ENCODE measurements around the gene ARHGAP15.

Gene ARHGAP15

DNA sequence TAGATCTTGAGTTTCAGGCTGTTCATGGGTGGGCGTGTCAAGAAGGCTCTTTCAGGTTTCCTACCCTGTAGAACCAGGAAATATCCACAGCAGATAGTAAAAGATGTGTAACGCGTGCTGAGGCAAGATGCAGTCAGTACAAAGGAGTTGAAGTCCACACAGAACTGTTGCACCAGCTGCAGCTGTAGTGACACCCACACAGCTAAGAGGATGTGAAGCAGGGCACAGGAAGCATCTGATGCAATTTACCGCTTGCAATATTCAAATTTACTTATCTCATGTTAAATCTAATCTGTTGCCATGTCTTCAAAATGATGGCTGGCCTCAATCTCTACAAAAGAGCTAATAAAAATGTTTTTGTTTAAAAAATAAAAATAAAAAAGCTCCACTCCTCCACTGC is 132.8 kb downstream of the ARHGAP15 start:
- DNase-seq (ENCODE audit: low read depth, low spot score), result no peak

DNA sequence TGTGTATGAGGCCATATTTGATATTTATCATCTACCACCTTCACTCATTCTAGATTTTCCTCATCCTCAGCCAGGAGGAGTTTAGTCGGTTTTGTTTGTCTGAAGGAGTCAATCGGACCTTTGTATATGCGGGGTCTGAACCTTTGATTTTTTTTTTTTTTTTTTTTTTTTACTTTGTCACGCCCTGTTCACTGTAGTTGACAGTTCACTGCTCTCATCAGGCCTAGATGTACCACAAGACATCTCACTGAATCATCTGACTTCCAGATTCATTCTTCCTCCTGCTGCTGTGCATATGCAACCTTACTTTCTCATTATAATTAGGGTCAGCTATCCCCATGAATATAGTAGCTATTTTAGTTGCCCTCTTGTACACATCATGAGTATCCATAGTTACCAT is 133.2 kb downstream of the ARHGAP15 start:
- no peak for DNase-seq (ENCODE audit: low read depth, low spot score)

DNA sequence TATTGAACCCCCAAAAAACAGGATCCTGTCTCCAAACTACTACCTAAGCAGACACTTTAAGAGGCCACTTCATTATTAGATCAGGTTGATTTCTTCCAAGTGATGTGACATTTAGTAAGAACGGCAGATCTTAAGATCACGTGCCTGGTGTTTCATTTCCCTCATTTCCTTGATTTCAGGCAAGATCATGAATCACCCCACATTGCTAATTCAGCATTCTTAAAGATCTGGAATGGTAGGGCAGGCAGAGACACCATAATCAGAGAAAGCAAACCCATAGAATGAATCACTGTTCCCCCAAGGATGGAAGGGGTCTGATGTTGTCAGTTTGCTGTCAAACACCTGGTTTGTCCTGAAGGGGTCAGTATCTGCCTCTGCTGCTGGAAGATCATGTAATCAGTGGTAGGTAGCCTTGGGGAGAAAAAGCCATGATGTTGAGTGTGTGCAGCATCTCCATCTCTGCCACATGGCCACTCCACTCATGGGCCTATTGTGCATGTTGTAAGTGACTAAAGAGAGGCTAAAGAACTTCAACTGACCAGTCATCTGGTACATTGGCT is 133.9 kb downstream of the ARHGAP15 start:
- no peak for DNase-seq (ENCODE audit: low read depth, low spot score)

DNA sequence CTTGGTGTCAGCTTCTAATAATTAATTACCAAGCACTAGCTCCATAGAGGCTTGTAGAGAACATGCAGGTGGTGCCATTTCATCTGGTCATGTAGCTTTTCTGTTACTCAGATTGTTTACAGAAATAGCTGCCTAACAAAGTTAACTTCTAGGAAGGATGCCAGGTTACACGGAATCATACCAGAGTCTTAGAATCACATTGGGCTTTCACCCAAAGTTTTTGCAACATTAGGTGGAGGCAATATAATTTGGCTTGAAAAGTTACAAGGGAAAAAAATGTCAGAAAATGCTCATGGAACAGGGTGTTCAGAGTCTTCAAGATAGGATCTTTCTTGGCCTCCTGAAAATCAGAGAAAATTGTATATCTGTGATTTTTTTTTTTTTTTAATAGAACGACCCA is 135.6 kb downstream of the ARHGAP15 start:
- peak; percentile 92 for DNase-seq (ENCODE audit: low read depth, low spot score)

DNA sequence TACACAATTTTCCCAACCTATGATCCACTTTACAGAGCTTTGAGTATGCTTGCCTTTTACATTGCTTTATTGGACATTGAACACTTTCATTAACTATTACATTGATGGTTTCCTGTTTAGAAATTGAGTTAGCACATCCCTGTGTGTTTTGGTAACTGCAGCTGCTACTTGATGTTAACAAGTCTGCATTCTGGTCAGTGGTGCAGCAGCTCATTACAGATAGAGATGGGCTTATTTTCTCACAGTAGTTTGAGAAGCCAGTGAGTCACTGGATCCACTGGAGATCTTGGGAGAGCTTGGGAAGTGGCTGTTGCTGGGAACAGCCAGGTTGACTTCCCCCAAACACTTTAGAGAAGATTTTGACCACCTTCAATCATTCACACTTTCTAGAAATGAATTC is 150.5 kb downstream of the ARHGAP15 start:
- DNase-seq (ENCODE audit: low read depth, low spot score), result no peak

DNA sequence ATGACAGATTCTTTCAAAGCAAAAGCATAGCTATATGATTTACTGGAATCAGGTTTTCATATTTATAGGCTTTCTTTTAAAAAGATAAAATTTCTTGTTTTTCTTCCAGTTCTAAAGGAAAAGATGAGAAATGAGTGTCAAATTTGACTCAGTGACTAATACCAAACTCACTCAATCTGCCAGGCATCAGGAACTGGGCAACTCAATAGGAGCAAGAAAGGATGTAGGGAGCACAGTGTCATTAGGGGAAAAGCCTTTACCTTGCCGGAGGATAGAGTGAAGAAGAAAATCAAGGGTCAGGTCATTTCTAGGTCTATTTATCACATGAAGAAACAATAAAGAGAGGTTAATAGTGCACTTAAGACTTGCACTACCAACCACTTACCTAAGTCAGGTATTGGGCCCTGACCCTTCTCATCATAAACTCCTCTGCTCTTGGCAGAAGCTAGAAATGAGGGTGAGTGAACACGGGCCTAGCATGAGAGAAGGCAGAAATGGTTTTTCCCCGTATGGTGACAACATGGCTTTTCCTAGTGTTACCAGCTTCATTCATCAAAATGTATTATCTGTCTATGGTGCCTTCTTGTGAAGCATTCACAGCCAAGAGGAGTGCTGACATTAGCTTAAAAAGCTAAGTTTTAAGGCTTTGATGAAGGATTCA is 151.0 kb downstream of the ARHGAP15 start:
- DNase-seq (ENCODE audit: low read depth, low spot score), result no peak

DNA sequence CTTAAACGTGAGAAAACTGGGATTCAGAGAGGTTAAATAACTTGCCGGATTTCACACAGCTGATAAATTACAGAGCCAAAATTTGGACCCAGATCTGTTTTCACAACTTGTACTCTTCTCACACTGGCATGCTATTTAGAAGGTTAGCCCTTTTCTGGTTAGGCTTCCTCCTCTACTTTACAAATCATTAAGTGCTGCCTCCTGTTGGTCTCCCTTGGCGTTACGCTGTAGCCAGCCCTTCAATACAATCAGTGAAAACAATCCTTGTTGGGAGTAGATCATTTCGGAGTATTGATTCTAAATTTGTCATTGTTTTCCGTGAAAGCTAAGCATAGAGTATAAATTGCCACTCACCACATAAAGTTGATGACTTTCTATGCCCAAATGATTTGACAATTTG is 153.5 kb downstream of the ARHGAP15 start:
- DNase-seq (ENCODE audit: low read depth, low spot score), result no peak

DNA sequence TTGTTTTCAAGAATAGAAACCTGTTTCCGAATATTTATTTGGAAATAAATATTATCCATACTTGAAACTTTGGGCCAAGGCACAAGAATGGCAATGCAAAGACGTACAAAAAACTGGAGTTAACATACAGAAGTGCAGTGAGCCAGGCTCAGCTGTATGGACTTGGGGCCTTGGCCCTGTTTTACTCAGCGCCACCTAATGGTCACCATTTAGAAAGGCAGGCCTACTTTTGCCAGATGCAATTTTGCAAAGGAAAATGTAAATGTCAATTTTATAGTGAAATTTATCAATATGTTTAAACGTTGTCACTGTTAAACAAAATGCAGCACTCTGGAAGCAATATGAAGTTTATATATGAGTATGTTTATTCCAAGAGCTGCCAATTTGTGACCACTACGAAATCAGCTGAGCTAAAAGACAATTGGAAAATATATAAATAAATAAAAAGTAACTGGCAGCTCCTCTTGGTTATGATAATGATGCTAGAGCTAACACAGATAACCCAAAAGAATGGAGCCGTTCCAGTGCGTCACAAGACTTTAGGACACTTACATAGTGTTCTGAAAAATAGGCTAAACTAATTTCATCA is 155.0 kb downstream of the ARHGAP15 start:
- peak; percentile 39 for DNase-seq (ENCODE audit: low read depth, low spot score)

DNA sequence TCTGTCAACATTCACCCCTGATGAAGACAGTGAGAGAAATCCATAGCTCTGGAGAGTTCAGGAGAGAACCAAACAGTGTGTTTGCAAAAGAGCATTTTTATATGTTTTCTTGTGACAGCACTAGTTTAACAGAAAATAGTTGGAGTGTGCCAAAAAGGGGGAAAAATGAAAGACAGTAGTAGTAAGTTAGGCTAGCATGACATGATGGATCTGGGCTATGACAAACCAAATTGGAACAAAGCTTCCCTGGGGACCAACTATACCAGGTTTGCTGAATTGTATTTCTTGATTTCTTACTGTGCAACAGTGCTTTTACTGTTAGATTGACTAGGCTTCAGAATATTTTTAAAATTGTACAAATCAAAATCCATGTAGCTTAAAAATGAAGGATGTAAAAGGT is 159.8 kb downstream of the ARHGAP15 start:
- DNase-seq (ENCODE audit: low read depth, low spot score), result no peak

DNA sequence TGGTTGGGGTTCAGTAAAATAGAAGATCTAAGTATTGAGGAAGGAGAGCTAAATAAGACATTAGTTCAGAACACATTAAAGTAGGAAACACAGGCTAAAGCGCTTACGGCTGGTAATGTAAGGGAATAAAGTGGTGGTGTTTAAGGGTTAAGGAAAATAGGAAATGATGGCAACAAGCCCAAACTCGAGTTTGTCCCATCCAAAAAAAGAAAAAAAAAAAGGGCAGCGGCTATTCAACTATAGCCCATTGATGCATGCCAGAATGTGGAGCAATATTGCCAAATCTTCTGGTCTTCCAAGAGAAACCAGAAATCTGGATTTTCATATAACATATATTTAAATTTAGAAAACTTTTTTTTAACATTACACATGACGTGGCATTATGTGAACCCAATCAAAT is 161.0 kb downstream of the ARHGAP15 start:
- DNase-seq (ENCODE audit: low read depth, low spot score), result no peak

DNA sequence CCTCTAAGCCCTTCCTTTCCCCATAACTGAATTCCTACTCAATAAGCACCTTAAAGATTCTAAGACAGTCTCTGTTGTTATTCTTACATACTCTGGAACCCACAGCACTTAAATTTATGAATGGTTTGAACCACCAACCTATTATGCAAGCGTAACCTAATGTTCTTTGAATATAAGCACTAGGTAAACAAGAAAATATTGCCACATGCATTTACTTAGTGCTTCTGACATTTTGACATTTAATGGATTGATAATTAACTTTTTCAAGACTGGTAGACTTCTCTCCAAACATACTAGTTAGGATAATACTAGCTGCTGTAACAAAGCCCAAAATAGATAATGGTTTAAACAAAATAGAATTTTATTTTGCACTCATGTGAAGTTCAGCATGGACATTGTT is 164.8 kb downstream of the ARHGAP15 start:
- no peak for DNase-seq (ENCODE audit: low read depth, low spot score)

DNA sequence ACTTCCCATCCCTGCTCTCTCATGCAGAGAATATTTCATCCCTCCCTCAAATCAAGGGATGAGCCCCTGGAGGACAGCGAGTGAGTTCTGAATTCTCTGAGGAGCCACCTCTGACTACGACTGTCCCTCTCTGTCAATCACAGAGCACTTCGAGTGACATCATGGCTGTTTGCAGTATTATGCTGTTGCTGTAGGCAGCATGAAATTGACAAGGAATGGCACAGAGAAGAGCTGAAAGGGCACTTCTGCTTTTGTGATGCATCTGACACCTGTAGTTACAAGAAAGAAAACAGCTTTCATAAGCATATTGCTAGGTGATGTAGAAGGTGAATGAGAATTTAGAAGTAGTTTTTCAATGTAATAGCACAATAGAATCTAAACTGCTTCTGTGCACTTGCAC is 166.9 kb downstream of the ARHGAP15 start:
- DNase-seq (ENCODE audit: low read depth, low spot score), result no peak

DNA sequence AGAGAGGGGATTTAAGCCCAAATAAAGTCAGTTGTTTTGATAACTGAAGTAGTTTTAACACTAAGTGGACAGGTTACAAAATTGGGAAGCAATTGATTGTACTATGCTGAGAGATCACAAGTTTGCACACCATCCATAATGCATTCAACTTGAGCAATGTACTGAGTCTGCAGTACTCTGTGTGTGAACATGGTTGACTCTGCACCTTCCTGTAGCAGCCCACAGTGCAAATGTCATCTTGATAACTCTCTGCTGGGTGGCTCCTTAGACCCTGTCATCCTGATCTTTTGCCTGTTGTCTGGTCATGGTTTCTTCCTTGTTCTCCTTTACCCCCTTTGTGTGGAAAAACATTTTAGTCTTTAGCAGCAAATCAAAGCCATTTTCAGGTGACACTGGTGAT is 168.0 kb downstream of the ARHGAP15 start:
- DNase-seq (ENCODE audit: low read depth, low spot score), result no peak

DNA sequence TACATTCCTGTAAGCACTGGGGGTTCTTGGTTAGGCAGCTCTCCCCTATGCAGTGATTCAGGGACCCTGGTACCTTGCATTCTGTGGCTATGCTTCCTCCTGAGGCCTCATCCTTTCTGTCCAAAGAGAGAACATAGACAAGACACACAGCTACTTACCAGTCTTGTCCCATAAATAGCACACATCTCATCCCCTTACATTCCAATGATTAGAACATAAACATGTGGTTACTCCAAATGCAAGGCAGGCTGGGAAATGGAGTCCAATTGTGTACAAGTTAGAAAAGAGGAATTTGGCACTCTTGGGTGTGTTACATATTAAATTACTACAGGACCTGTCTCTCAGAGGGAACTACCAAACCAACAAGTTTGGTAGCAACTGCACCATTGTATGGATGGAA is 171.3 kb downstream of the ARHGAP15 start:
- DNase-seq (ENCODE audit: low read depth, low spot score), result no peak

DNA sequence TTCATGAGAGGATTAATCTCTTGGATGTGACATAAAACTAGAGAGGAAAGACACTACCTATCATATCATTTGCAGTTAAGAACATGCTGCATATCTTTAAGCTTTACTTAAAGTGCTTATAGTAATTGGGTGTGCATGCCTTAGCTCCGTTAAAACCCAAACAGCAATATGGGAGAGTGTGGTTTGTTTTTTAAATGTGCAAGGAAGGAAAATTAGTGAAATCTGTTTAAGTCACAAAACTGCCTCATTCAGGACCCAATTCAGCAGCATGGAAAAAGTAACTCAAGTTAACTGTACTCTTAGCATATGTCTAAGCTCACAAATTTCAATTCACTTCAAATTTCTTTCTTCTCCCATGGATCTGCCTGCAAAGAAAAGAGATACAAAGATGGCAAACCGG is 182.2 kb downstream of the ARHGAP15 start:
- DNase-seq (ENCODE audit: low read depth, low spot score), result no peak

DNA sequence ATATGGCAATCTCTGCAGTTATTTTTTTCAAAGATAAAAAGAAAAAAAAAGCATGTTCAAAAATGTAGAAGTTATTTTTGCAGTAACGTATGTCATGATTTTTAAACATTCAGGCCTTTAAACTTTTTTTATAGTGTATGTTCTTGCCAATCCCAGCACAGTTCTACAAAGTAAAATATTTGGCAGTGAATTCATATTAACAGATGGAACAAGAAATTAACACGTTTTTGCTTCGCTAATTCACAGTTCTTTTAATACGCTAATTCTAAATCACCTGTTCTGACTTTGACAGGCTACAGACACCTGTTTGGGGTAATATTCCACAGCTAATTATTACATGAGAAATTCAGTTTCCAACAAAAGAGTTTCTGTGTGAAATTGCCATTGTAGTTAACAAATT is 183.2 kb downstream of the ARHGAP15 start:
- DNase-seq (ENCODE audit: low read depth, low spot score), result no peak

DNA sequence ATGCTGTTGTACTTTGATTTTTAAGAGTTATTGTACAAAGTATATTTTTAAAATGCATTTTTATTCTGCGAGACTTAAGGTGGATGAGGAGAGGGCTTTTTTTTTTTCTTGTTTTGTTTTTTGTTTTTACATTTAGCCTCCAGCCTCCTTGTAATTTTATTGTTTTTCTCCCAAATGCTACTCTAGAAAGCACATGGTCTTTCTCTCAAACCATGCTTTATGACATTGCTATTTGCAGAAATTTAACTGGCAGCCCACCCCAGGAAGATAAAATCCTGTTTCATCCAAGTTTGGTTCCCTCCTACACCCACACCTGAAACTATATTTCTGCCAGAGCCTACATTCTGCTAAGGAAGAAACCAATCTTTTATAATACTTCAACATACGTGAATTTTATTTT is 184.6 kb downstream of the ARHGAP15 start:
- DNase-seq (ENCODE audit: low read depth, low spot score), result no peak

DNA sequence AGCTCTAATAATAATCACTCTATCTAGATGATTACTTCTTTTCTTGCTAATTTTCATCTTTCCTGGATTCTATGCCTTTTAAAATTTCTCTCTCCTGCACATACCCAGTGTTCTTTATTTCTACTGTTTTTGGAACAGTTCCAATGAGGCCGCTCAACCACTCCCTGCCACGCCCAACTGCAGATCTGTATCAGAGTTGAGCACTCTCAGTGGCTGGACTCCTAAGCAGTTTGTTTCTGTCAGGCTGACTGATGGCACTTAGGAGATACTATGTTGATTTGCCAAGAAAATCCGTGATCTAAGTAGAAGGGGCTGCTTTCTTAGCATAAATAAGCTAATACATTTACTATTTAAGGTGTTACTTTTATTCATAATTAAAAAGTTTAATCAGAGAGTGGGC is 192.8 kb downstream of the ARHGAP15 start:
- no peak for DNase-seq (ENCODE audit: low read depth, low spot score)

DNA sequence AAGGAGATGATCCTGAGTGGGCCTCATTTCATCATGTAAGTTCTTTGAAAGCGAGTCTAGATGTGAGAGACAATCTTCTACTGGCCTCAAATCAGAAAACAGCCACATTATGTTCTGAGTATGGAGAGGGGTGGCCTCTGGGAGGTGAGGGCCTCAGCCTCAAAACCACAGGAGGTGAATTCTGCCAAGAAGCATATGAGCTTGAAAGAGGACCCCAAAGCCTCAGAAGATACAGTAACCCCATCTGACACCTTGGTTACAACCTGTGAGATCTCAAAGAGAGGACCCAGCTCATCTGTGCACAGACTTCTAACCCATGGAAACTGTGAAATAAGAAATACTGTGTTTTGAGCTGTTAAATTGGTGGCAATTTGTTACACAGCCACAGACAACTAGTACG is 200.1 kb downstream of the ARHGAP15 start:
- DNase-seq (ENCODE audit: low read depth, low spot score), result no peak

DNA sequence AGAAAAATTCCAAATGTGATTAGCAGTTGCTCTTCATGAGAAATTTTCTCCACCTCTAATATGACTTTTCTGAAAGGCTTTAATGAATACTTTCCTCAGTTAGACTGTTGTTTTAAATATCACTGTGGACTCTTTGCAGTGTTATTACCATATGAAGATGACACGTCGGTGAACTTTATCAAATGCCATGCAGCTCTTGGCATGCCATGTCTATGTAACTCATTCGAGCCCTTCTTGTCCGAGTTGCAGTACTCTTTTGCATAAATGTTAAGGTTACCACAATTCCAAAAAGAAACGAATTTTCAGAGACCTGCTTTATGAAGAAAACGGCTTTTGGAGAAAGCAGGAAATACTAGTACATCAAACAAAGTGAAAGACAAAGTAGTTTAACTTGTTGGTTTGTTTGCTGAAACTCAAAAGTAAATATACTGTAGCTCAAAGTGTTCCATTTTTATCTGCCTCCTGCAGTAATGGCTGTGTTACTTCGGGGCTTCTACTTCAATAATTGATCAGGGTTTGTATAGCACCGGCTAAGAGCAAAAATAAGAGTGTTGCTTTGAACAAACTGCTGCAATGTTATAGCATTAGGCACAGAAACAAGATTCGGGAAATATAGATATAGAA is 204.1 kb downstream of the ARHGAP15 start:
- no peak for DNase-seq (ENCODE audit: low read depth, low spot score)

DNA sequence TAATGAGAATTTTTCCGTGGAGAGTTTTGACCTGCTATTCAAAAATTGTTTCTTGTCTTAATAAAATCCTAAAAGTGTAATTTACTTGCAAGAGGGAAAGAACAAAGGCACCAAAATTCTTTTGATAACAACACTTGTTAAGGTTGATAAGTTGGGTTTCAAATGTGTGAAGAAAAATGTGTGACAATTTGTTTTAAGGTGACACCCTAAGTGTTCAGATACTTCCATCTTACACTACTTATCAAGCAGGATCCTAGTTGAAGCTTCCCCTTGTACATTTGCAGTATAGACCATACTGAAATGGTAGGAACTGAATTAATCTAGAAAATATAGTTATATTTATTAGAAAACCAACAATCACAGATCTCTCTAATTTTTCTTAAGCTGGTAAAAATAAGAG is 204.6 kb downstream of the ARHGAP15 start:
- no peak for DNase-seq (ENCODE audit: low read depth, low spot score)

DNA sequence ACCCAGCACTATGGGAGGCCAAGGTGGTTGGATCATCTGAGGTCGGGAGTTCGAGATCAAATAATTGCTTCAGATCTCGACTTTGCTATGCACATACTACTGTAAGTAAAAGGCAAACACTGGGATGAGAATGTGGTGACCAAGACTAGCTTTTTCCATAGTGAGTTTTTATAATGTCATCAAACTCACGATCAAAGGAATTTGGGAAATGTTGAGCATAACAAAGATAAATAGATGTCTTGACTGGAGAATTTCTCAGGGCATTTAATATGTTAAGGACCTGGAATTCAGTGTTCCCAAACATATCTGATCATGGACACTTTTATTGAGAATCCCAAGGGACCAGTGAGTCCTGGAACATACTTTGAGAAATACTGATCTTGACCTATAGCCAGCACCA is 205.6 kb downstream of the ARHGAP15 start:
- peak; percentile 2 for DNase-seq (ENCODE audit: low read depth, low spot score)

DNA sequence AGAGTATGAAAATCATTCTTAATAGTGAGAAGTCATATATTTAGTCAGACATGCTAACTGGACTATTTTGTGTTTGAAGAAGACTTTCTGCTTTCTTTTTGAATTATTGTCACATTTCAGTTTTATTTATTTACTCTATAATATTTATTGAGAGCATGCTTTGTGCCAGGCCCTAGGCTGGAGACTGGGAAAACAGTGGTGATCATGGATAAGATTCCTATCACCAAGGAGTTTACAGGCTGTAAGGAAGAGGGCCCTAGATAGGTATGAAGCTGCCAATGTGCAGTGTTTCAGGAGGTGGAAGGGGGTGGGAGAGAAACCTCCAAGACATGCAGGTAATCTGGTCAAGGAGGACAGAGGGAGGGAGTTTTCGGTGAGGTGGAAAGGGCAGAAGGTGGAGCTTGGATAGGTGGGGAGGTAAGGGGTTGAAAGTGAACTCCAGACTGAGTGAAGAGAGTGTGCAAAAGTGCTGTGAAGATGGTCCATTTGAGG is 207.5 kb downstream of the ARHGAP15 start:
- no peak for DNase-seq (ENCODE audit: low read depth, low spot score)

All from astrocyte of the hippocampus (primary cell).